ENCODE measurements around the gene PSAPL1.
"Not testable (repeated sequence)": the region's sequence is repeated elsewhere in the genome, so short reads cannot be mapped to it uniquely, and the experiment has no call there.

Gene PSAPL1

GRCh38 chr4:7459471-7459870 lies 24.7 kb upstream of the PSAPL1 start:
- in situ Hi-C loops (cut with HindIII; ENCODE audit: low sequenced_read_pairs), result no loop called here

GRCh38 chr4:7458477-7458876 lies 23.7 kb upstream of the PSAPL1 start:
- in situ Hi-C loops (cut with HindIII; ENCODE audit: low sequenced_read_pairs), result no loop called here

GRCh38 chr4:7458066-7458425 lies 23.3 kb upstream of the PSAPL1 start:
- in situ Hi-C loops (cut with HindIII; ENCODE audit: low sequenced_read_pairs), result no loop called here

GRCh38 chr4:7457201-7458065 lies 22.7 kb upstream of the PSAPL1 start:
- in situ Hi-C loops (cut with HindIII; ENCODE audit: low sequenced_read_pairs), result no loop called here

- in situ Hi-C loops (cut with HindIII; ENCODE audit: low sequenced_read_pairs), result not testable (repeated sequence)
These were observed 18.1 kb upstream of the PSAPL1 start for GRCh38 chr4:7452802-7453201.

- in situ Hi-C loops (cut with HindIII; ENCODE audit: low sequenced_read_pairs), result no loop called here
These were observed 17.1 kb upstream of the PSAPL1 start for GRCh38 chr4:7451800-7452199.

- in situ Hi-C loops (cut with HindIII; ENCODE audit: low sequenced_read_pairs), result no loop called here
These were observed 16.7 kb upstream of the PSAPL1 start for GRCh38 chr4:7451434-7451789.

- in situ Hi-C loops (cut with HindIII; ENCODE audit: low sequenced_read_pairs), result no loop called here
These were observed 16.2 kb upstream of the PSAPL1 start for GRCh38 chr4:7450775-7451433.

- in situ Hi-C loops (cut with HindIII; ENCODE audit: low sequenced_read_pairs), result no loop called here
These were observed 13.3 kb upstream of the PSAPL1 start for GRCh38 chr4:7448036-7448435.

GRCh38 chr4:7447236-7447635 lies 12.5 kb upstream of the PSAPL1 start:
- in situ Hi-C loops (cut with HindIII; ENCODE audit: low sequenced_read_pairs), result no loop called here

GRCh38 chr4:7444731-7445130 lies 10.0 kb upstream of the PSAPL1 start:
- in situ Hi-C loops (cut with HindIII; ENCODE audit: low sequenced_read_pairs), result no loop called here

GRCh38 chr4:7444314-7444713 lies 9.6 kb upstream of the PSAPL1 start:
- in situ Hi-C loops (cut with HindIII; ENCODE audit: low sequenced_read_pairs), result no loop called here

- in situ Hi-C loops (cut with HindIII; ENCODE audit: low sequenced_read_pairs), result no loop called here
These were observed 7.9 kb upstream of the PSAPL1 start for GRCh38 chr4:7442574-7443162.

- in situ Hi-C loops (cut with HindIII; ENCODE audit: low sequenced_read_pairs), result no loop called here
These were observed 6.5 kb upstream of the PSAPL1 start for GRCh38 chr4:7441201-7441600.

- in situ Hi-C loops (cut with HindIII; ENCODE audit: low sequenced_read_pairs), result no loop called here
These were observed 5.0 kb upstream of the PSAPL1 start for GRCh38 chr4:7439699-7440098.

- in situ Hi-C loops (cut with HindIII; ENCODE audit: low sequenced_read_pairs), result no loop called here
These were observed 1.5 kb upstream of the PSAPL1 start for GRCh38 chr4:7436256-7436655.

- in situ Hi-C loops (cut with HindIII; ENCODE audit: low sequenced_read_pairs), result no loop called here
These were observed 836 bp upstream of the PSAPL1 start for GRCh38 chr4:7435471-7436061.

- in situ Hi-C loops (cut with HindIII; ENCODE audit: low sequenced_read_pairs), result no loop called here
These were observed 477 bp downstream of the PSAPL1 start for GRCh38 chr4:7434141-7434765.

GRCh38 chr4:7433376-7434140 lies 1.2 kb downstream of the PSAPL1 start:
- in situ Hi-C loops (cut with HindIII; ENCODE audit: low sequenced_read_pairs), result no loop called here

GRCh38 chr4:7432531-7433375 lies 2.0 kb downstream of the PSAPL1 start:
- in situ Hi-C loops (cut with HindIII; ENCODE audit: low sequenced_read_pairs), result no loop called here
